Endometrial microvascular endothelial cells (primary cell): ENCODE measurements around the gene ARPIN. TPM values are rescaled to one million over a fixed set of nuclear protein-coding genes. Genes with fewer than 3 reads are reported as not detected.
"Not testable (repeated sequence)": the region's sequence is repeated elsewhere in the genome, so short reads cannot be mapped to it uniquely, and the experiment has no call there.

Experiments
- in situ Hi-C: cut with HindIII; loops from 2 replicates; pipeline ENCODE4 v1.10.0; 2017; ENCODE audit warnings: low sequenced_read_pairs, low pct_unique_long_range_greater_than_20kb; ENCODE audit errors: inconsistent ontology term
- total RNA-seq: library from RNA; depleted of rRNA; stranded (reverse); fragments of >200 nt; gene quantifications from one replicate; pipeline ENCODE4 v1.2.3, GENCODE V29; 2015; ENCODE audit errors: inconsistent ontology term

Gene ARPIN
- total RNA-seq, 1 donor from 2014 or later = 12.5 TPM

- in situ Hi-C loops = no loop called here
Observed at GRCh38 chr15:89885611-89886010, 27.1 kb downstream of the ARPIN start.

DNA sequence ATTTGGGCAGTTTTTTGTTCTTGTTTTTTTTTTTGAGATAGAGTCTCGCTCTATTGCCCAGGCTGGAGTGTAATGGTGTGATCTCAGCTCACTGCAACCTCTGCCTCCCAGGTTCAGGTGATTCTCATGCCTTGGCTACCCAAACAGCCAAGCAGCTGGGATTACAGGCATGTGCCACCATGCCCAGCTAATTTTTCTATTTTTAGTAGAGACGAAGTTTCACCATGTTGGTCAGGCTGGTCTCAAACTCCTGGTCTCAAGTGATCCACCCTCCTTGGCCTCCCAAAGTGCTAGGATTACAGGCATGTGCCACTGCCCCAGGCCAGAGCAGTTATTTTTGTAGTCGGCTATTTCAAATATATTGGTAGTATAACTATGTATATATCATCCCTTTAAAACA is 27.6 kb downstream of the ARPIN start:
- in situ Hi-C loops = not testable (repeated sequence)

DNA sequence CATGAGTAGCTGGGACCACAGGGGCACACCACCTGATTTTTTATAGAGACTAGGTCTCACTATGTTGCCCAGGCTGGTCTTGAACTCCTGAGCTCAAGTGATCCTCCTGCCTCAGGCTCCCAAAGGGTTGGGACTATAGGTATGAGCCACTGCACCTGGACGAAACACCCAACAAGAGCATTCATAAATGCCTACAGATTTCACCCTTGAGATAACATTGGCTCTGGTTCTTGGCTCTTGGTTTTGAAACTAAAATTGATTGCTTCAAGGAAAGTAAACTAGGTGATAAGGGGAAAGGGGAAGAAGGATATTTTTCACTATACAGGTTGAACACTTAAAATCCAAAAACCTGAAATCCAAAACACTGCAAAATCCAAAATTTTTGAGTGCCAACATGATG is 29.2 kb downstream of the ARPIN start:
- in situ Hi-C loops = no loop called here

GRCh38 chr15:89880727-89881126 is 32.0 kb downstream of the ARPIN start:
- in situ Hi-C loops = no loop called here

DNA sequence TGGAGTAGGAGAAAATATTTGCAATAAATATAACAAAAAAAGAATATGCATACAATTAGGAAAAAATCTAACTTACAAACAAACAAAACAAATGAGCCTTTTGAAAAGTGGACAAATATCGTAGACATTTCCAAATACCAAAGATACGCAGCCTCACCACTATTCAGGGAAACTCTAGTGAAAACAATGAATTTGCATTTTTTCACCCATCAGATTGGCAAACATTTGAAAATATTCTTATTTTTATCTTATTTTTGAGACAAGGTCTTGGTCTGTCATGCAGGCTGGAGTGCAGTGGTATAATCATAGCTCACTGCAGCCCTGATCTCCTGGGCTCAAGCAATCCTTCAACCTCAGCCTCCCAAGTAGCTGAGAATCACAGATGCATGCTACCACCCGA is 34.4 kb downstream of the ARPIN start:
- in situ Hi-C loops = loop anchor here (10.0 kb wide), 1 partner anchor 104 kb away; the partner anchor contains the start of gene MESP2

DNA sequence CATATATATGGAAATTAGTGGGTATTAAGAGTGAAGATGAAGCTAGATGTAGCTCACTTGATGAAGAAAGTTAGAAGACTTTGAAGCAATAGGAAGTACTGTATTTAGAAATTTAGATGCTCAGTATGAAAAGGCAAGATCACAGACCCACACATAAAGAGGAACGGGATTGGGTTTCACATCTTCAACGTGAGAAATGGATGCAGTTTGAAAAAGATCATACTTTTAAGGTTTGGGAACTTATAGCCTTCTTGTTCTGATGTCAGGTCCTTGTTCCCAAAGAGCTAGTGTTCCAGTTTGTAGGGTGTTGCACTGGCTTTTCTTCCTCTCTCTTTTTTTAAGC is 35.7 kb downstream of the ARPIN start:
- in situ Hi-C loops = loop anchor here (10.0 kb wide), 1 partner anchor 102 kb away; the partner anchor contains the start of gene MESP2

- in situ Hi-C loops = loop anchor here (10.0 kb wide), 1 partner anchor 102 kb away; the partner anchor contains the start of gene MESP2
Observed at GRCh38 chr15:89876396-89877082, 36.2 kb downstream of the ARPIN start.

- in situ Hi-C loops = loop anchor here (10.0 kb wide), 1 partner anchor 101 kb away; the partner anchor contains the start of gene MESP2
Observed at GRCh38 chr15:89875741-89876140, 37.0 kb downstream of the ARPIN start.

DNA sequence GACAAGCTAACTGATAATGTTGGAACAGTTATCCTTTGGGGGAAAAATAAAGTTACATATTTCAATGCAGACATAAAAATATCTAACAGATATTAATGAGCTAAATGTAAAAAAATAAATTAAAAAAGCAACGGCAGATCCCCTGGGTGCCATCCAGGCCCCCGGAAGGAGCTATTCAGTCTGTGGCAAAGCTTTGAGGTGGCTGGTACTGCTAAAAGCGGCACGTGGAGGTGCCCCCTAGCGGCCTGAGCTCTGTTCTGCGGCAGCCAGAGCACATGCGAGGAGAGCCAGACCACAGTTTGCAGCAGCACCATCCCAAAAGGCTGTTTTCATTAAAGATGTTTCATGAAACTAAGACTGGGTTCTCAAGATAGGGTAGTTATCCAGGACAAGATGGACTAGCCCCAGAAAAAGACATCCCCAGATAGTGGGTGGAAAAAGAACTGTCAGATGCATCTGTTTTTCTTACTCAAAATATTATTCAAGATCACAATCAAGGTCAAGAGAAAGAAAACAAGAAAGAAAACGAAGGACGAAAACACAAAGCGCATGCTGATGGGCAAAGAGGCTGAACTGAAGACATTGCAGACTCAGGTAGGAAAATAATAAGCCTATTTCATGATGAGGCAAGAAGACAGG is 37.7 kb downstream of the ARPIN start:
- in situ Hi-C loops = loop anchor here (10.0 kb wide), 1 partner anchor 100 kb away; the partner anchor contains the start of gene MESP2

- in situ Hi-C loops = loop anchor here (10.0 kb wide), 1 partner anchor 96 kb away; the partner anchor contains the start of gene MESP2
Observed at GRCh38 chr15:89870688-89871288, 42.0 kb downstream of the ARPIN start.

GRCh38 chr15:89870006-89870405 is 42.7 kb downstream of the ARPIN start:
- in situ Hi-C loops = loop anchor here (10.0 kb wide), 1 partner anchor 95 kb away; the partner anchor contains the start of gene MESP2

- in situ Hi-C loops = not testable (repeated sequence)
Observed at GRCh38 chr15:89869490-89869889, 43.3 kb downstream of the ARPIN start.

GRCh38 chr15:89864958-89865739 is 47.6 kb downstream of the ARPIN start:
- in situ Hi-C loops = no loop called here

- in situ Hi-C loops = no loop called here
Observed at GRCh38 chr15:89863918-89864317, 48.8 kb downstream of the ARPIN start.

- in situ Hi-C loops = no loop called here
Observed at GRCh38 chr15:89860891-89861290, 51.9 kb downstream of the ARPIN start.

- in situ Hi-C loops = no loop called here
Observed at GRCh38 chr15:89860431-89860830, 52.3 kb downstream of the ARPIN start.

DNA sequence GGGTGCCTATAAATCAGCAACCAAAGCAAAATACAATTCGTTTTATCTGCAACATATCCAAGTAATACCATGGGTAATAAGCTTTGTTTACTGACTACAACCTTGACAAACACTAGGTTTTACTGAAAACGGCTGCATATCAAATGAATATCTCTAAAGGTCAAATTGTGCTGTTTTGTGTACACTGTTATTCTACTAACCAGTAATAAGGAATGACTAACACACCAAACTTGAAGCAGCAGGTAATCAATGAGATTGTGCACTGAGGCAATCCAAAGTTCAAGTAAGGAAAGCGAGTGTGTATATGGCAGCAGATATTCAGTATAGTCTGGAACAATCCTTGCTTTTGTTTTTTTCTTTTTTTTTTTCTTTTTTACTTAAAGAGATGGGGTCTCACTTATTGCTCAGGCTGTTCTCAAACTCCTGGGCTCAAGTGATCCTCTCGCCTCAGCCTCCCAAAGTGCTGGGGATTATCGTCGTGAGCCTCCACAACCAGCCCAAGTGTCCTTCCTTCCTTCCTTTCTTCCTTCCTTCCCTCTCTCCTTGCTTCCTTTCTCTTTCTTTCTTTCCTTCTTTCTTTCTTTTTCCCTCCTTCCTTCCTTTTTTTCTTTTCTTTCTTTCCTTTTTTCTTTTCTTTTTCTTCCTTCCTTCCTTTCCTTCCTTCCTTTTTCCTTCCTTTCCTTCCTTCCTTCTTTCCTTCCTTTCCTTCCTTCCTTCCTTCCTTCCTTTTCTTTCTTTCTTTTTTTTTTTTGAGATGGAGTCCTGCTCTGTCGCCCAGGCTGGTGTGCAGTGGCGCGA is 53.9 kb downstream of the ARPIN start:
- in situ Hi-C loops = no loop called here

GRCh38 chr15:89857673-89858072 is 55.1 kb downstream of the ARPIN start:
- in situ Hi-C loops = no loop called here
